ENCODE measurements around the gene TIMD4. TPM values are rescaled to one million over a fixed set of nuclear protein-coding genes. Genes with fewer than 3 reads are reported as not detected.

Gene TIMD4
- total and polyA plus RNA-seq, 9 of the 15 experiments (the other 6 are each of a cell fraction or from before 2014, with no cell fraction given): not detected

DNA sequence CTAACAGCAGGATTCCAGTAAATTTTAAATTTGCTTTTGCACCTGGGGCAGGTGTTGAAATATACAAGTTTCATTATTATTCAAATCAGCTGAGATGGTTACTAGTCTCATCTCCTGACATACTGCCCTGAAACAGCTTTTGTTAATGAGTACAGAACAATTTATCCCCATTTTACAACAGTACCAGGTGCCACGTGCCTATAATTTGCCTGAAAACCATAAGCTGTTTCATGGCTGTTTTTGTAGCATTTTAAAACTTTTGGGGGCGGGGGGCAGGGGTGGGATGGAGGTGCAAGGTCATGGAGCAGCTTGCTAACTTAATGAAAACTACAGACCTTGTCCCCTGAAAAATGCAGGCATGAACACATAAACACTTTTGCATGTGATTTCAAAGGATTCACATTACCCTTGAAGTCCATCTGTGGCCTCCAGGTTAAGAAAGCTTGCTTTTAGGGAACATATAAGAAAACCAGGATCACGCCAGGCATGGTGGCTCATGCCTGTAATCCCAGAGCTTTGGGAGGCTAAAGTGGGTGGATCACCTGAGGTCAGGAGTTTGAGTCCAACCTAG, 42.1 kb downstream of the TIMD4 start:
- Histone ChIP-seq H3K4me1 (replicated peaks in 1 of 2; ENCODE audit: control insufficient read depth in 2 of 2, insufficient read depth in 2 of 2, low read length in 2 of 2) (no peaks in the 10 kb centered on the region), H3K9me1 (ENCODE audit: control insufficient read depth, insufficient read depth, low read length) (no peaks in the 10 kb centered on the region), H4K20me1 (replicated peaks; ENCODE audit: control insufficient read depth, insufficient read depth, low read length) (no peaks in the 10 kb centered on the region), H3K9ac (ENCODE audit: insufficient read depth in 1 of 2, low read depth in 2 of 2, low read length in 2 of 2) (no peak overlapping the region), H3K79me2 (ENCODE audit: control insufficient read depth, insufficient read depth, low read length) (no peaks in the 10 kb centered on the region), H3K4me2 (ENCODE audit: insufficient read depth, low read length) (no peak overlapping the region), H3K27ac (ENCODE audit: extremely low read depth, low read depth, low read length) (no peak overlapping the region), H3K9me3 (replicated peaks; ENCODE audit: control insufficient read depth, insufficient read depth, low read depth, low read length) (no peaks in the 10 kb centered on the region), H3K27me3 (ENCODE audit: control insufficient read depth in 2 of 2, insufficient read depth in 2 of 2, low read length in 2 of 2) (no peaks in the 10 kb centered on the region), H3K4me3 (no peak overlapping the region), H3K36me3 (ENCODE audit: control insufficient read depth, insufficient read depth, low read length) (no peaks in the 10 kb centered on the region), H2AFZ (ENCODE audit: low read depth, low read length) (no peak overlapping the region)
- no peak for TF ChIP-seq CBFA2T2 (conservative IDR thresholded peaks at IDR 0.05)
- TF ChIP-seq CEBPG (CRISPR knock-in tag; IDR thresholded peaks at IDR 0.05): no peak
- no peak for TF ChIP-seq CEBPG (tag; conservative IDR thresholded peaks at IDR 0.05 in 1 of 2, IDR thresholded peaks at IDR 0.05 in 1 of 2)
- POLR2A ChIA-PET: no interaction called here
- no TSS peak for BruUV-seq (replicated peaks)
- FAIRE-seq: no peak
- ATAC-seq: no peak
- DNase-seq (ENCODE audit: extremely low read depth in 1 of 4, low spot score in 3 of 4): no peak
- in situ Hi-C loops (cut with MboI): no loop called here
- CTCF ChIA-PET (ENCODE audit: low intra/inter-chr PET ratio): no interaction called here
- intact Hi-C loops (cut with micrococcal nuclease): no loop called here
- WGBS (ENCODE audit: insufficient coverage, low coverage, missing lambda C conversion rate): 0% methylated on average over 3 of the region's 3 CpGs

- H3K9me3 ChIP-seq (replicated peaks; ENCODE audit: control insufficient read depth, insufficient read depth, low read depth, low read length): no peaks in the 10 kb centered on the region
- ChIA-PET CTCF (ENCODE audit: low intra/inter-chr PET ratio) (no interaction called here), POLR2A (no interaction called here)
- in situ Hi-C loops (cut with MboI) (no loop called here), intact Hi-C loops (cut with micrococcal nuclease) (no loop called here)
- ATAC-seq (no peak), FAIRE-seq (no peak), DNase-seq (ENCODE audit: extremely low read depth in 1 of 4, low spot score in 3 of 4) (no peak)
- H3K79me2 ChIP-seq (ENCODE audit: control insufficient read depth, insufficient read depth, low read length): no peaks in the 10 kb centered on the region
- no peak overlapping the region for H3K4me3 ChIP-seq
- H3K36me3 ChIP-seq (ENCODE audit: control insufficient read depth, insufficient read depth, low read length): no peaks in the 10 kb centered on the region
- no peak overlapping the region for H3K9ac ChIP-seq (ENCODE audit: insufficient read depth in 1 of 2, low read depth in 2 of 2, low read length in 2 of 2)
- no peaks in the 10 kb centered on the region for H3K4me1 ChIP-seq (replicated peaks in 1 of 2; ENCODE audit: control insufficient read depth in 2 of 2, insufficient read depth in 2 of 2, low read length in 2 of 2)
- H3K27ac ChIP-seq (ENCODE audit: extremely low read depth, low read depth, low read length): no peak overlapping the region
- no peaks in the 10 kb centered on the region for H4K20me1 ChIP-seq (replicated peaks; ENCODE audit: control insufficient read depth, insufficient read depth, low read length)
- no peaks in the 10 kb centered on the region for H3K27me3 ChIP-seq (ENCODE audit: control insufficient read depth in 2 of 2, insufficient read depth in 2 of 2, low read length in 2 of 2)
- 1% methylated on average over 7 of the region's 7 CpGs for WGBS (ENCODE audit: insufficient coverage, low coverage, missing lambda C conversion rate)
- H3K4me2 ChIP-seq (ENCODE audit: insufficient read depth, low read length): no peak overlapping the region
- no peak overlapping the region for H2AFZ ChIP-seq (ENCODE audit: low read depth, low read length)
- no peaks in the 10 kb centered on the region for H3K9me1 ChIP-seq (ENCODE audit: control insufficient read depth, insufficient read depth, low read length)
- BruUV-seq (replicated peaks): no TSS peak
- no peak for TF ChIP-seq PCBP2 (IDR thresholded peaks at IDR 0.05; ENCODE audit: low read depth, low read length, poor library complexity, severe bottlenecking)
- TF ChIP-seq NRF1 (conservative IDR thresholded peaks at IDR 0.05 in 1 of 2, IDR thresholded peaks at IDR 0.05 in 1 of 2): no peak
- TF ChIP-seq, protein P1, sequence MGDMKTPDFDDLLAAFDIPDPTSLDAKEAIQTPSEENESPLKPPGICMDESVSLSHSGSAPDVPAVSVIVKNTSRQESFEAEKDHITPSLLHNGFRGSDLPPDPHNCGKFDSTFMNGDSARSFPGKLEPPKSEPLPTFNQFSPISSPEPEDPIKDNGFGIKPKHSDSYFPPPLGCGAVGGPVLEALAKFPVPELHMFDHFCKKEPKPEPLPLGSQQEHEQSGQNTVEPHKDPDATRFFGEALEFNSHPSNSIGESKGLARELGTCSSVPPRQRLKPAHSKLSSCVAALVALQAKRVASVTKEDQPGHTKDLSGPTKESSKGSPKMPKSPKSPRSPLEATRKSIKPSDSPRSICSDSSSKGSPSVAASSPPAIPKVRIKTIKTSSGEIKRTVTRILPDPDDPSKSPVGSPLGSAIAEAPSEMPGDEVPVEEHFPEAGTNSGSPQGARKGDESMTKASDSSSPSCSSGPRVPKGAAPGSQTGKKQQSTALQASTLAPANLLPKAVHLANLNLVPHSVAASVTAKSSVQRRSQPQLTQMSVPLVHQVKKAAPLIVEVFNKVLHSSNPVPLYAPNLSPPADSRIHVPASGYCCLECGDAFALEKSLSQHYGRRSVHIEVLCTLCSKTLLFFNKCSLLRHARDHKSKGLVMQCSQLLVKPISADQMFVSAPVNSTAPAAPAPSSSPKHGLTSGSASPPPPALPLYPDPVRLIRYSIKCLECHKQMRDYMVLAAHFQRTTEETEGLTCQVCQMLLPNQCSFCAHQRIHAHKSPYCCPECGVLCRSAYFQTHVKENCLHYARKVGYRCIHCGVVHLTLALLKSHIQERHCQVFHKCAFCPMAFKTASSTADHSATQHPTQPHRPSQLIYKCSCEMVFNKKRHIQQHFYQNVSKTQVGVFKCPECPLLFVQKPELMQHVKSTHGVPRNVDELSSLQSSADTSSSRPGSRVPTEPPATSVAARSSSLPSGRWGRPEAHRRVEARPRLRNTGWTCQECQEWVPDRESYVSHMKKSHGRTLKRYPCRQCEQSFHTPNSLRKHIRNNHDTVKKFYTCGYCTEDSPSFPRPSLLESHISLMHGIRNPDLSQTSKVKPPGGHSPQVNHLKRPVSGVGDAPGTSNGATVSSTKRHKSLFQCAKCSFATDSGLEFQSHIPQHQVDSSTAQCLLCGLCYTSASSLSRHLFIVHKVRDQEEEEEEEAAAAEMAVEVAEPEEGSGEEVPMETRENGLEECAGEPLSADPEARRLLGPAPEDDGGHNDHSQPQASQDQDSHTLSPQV (IDR thresholded peaks at IDR 0.05): no peak
- no peak for TF ChIP-seq CGGBP1 (CRISPR knock-in tag; IDR thresholded peaks at IDR 0.05)
- no peak for TF ChIP-seq RAD21 (CRISPR knock-in tag; conservative IDR thresholded peaks at IDR 0.05 in 1 of 2, IDR thresholded peaks at IDR 0.05 in 1 of 2)
- no peak for TF ChIP-seq ZFX (CRISPR knock-in tag; IDR thresholded peaks at IDR 0.05)
These were observed 42.8 kb downstream of the TIMD4 start for GRCh38 chr5:156920042-156920860.
